Measurements from ENCODE around the gene CISH.
A peak's percentile ranks its signal among the peaks of the same experiment; 100 is the strongest.

The CISH gene

DNA sequence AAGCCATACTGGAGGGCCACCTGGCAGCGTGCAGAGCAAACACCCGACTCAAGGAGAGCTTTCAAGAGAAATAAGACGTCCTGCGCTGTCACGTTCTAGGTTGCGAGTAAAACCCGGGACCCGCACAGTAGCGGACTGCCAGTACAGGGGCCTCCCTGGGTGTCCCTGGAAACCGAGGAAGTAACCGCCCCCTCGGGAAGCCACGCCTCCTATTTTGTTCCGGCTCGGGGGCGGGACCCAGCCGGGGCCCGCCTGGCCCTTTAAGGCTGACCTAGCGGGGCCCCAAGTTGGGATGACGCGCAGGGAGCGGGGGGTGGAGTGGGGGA, 5.2 kb upstream of the CISH start:
- peak overlapping the region; percentile 76 for H3K4me3 ChIP-seq (ENCODE audit: control insufficient read depth, low read depth, low read length)
- TF ChIP-seq, protein P1, sequence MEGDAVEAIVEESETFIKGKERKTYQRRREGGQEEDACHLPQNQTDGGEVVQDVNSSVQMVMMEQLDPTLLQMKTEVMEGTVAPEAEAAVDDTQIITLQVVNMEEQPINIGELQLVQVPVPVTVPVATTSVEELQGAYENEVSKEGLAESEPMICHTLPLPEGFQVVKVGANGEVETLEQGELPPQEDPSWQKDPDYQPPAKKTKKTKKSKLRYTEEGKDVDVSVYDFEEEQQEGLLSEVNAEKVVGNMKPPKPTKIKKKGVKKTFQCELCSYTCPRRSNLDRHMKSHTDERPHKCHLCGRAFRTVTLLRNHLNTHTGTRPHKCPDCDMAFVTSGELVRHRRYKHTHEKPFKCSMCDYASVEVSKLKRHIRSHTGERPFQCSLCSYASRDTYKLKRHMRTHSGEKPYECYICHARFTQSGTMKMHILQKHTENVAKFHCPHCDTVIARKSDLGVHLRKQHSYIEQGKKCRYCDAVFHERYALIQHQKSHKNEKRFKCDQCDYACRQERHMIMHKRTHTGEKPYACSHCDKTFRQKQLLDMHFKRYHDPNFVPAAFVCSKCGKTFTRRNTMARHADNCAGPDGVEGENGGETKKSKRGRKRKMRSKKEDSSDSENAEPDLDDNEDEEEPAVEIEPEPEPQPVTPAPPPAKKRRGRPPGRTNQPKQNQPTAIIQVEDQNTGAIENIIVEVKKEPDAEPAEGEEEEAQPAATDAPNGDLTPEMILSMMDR (IDR thresholded peaks at IDR 0.05; ENCODE audit: control insufficient read depth, insufficient read depth, low read depth, low read length, missing control alignments) = no peak
- no peak for DNase-seq (ENCODE audit: low read depth)

DNA sequence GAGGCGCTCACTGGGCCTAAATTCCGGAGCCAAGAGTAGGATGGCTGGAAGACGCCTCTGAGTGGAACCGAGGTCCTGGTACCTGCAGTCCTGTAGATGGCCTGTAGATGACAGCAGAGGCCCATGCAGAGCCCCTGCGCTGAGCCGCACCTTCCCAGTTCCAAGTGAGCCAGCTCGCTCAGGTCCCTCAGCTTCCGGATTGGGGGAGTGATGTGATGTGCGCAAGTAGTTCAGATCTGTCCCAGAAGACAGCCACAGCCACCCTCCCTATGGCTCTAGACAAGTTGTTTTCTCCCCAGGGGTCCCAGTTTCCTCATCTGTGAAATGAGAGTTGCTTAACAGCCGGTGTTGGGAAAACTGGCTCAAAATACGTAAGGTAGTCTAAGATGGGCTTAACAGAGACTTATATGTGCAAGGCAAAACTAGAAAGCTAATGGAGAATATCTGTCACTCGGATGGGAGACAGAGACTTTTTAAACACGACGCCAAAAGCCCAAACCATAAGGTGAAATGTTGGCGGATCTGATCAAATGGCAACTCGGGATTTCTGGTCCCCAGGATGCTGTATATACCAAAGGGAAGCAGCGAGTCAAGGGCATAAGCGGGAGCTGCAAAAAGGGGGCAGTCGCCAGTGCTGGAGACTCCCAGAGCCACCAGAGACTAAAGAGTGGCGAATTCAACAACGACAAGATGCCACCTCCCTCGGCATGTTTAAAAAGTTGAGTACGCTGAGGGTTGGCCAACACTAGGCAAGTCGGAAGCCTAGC, 4.6 kb upstream of the CISH start:
- peak overlapping the region; percentile 76 for H3K4me3 ChIP-seq (ENCODE audit: control insufficient read depth, low read depth, low read length)
- TF ChIP-seq, protein P1 (IDR thresholded peaks at IDR 0.05; ENCODE audit: control insufficient read depth, insufficient read depth, low read depth, low read length, missing control alignments) = peak; percentile 100
- DNase-seq (ENCODE audit: low read depth) = no peak

DNA sequence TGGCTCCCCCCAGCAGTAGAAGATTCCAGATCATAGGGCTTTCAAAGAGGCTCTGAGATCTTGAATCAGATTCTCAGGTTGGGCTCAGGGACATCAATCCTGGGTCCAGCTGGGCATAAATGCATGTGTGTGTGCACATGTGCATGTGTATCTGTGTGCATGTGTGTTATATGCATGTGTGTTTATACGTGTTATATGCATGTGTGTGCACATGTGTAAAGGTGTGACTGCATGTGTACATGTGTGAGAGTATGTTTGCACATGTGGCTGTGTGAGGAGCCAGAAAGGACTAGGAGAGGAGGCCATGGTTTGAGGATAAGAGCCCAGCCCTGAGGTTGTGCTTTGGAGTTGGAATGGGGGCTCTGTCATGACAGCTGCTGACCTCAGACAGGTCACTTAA, 3.6 kb upstream of the CISH start:
- no peak overlapping the region for H3K4me3 ChIP-seq (ENCODE audit: control insufficient read depth, low read depth, low read length)
- TF ChIP-seq, protein P1 (IDR thresholded peaks at IDR 0.05; ENCODE audit: control insufficient read depth, insufficient read depth, low read depth, low read length, missing control alignments) = no peak
- DNase-seq (ENCODE audit: low read depth) = no peak

DNA sequence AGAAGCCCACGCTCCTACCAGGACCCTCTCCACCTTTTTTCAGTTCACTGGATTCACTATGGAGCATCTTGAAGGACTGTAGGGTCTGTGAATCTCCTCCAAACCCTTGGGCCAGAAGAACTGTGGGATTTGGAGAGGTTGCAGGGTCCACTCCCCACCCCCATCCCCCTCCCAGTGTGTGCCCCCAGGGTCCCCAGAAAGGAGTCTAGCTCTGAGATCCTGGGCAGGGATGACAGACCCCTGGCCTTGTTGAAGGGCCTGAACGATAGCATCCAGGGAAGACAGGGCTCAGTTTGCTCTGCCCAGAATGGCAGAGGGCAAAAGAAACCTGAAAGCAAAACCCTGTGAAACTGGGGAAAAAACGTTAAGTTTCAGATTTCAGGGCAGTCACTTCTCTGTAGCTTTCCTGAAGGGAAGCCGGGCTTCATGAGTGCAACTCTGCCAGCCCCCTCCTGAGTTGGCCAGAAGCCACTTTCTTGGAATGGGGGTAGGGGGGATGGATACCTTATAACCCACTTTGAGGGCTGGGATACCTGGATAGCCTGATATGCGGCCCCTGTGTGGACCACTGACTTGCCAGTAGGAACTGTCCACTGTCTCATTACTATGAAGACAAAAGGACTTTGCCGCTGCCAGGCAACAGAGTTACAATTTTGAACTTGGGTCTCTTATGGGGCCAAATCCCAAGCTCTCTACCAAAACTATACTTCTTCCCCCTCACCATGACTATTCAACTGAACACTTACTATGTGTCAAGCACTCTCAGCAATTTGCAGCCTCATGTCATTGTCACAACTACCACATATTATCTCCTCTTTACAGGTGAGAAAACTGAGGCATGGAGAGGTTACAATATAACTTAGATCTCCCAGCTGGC, 1.6 kb upstream of the CISH start:
- H3K4me3 ChIP-seq (ENCODE audit: control insufficient read depth, low read depth, low read length) = no peak overlapping the region

DNA sequence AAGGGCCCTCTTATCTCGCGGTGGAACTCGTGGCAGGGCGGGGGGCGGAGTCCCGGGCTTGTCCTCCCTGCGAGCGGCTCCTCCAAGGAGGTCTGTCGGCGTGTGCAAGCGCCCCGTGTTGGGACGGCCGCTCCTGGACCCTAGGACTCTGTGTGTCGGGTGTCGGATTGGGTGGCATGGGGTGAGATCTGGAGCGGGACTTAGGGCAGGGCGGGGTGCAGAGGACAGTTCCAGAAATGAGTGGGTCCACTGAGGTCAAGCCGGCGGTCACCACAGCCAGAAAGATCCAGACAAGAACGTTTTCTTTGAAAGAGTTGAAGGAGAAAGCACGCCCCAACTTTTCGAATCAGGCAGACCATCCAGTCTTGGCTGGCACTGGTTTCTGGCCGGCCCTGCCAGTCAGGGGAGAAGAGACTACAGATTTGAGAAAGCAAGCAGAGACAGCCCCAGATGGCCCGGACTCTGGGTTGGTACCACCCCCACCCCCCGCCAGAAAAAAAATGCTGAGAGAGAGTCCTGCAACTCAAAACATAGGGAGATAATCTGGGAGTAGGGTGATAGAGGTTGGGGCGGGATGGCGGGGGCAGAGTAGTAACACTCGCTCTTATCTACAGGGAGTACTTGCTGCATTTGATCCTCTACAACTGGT, 784 bp upstream of the CISH start:
- no peak for DNase-seq (ENCODE audit: low read depth)
- peak overlapping the region; percentile 68 for H3K4me3 ChIP-seq (ENCODE audit: control insufficient read depth, low read depth, low read length)
- TF ChIP-seq, protein P1 (IDR thresholded peaks at IDR 0.05; ENCODE audit: control insufficient read depth, insufficient read depth, low read depth, low read length, missing control alignments) = no peak

More for the DNA sequence above, 1.6 kb upstream of the CISH start:
- TF ChIP-seq, protein P1 (IDR thresholded peaks at IDR 0.05; ENCODE audit: control insufficient read depth, insufficient read depth, low read depth, low read length, missing control alignments) = no peak
- no peak for DNase-seq (ENCODE audit: low read depth)

DNA sequence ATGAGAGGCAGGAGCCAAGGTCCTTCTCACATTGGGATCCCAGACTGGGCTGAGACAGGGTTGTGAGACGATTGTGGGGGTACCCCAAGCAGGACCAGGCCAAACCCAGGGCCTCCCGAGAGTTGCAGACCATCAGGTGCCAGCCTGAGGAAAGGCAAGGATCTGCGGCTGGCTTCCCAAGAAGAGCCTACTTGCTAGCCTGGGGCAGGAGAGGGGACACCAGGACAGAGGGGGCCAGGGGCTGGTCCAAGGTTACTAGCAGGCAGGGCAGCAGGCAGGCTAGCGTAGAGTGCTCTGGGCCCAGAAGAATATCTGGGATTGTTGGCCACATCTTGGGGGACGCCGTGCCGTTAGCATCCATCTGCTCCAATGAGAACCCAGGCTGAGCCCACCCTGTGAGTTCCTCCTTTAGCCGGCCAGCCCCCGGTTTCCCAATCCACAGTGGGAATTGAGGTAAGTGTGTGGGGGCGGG, 546 bp downstream of the CISH start:
- DNase-seq (ENCODE audit: low read depth) = no peak
- TF ChIP-seq, protein P1 (IDR thresholded peaks at IDR 0.05; ENCODE audit: control insufficient read depth, insufficient read depth, low read depth, low read length, missing control alignments) = no peak
- peak overlapping the region; percentile 68 for H3K4me3 ChIP-seq (ENCODE audit: control insufficient read depth, low read depth, low read length)
